ENCODE results near the gene ERAS. TPM values are rescaled to one million over a fixed set of nuclear protein-coding genes. Genes with fewer than 3 reads are reported as not detected.

ERAS gene
- polyA plus RNA-seq, 3 donors: 0.13 TPM; not detected in 2

DNA sequence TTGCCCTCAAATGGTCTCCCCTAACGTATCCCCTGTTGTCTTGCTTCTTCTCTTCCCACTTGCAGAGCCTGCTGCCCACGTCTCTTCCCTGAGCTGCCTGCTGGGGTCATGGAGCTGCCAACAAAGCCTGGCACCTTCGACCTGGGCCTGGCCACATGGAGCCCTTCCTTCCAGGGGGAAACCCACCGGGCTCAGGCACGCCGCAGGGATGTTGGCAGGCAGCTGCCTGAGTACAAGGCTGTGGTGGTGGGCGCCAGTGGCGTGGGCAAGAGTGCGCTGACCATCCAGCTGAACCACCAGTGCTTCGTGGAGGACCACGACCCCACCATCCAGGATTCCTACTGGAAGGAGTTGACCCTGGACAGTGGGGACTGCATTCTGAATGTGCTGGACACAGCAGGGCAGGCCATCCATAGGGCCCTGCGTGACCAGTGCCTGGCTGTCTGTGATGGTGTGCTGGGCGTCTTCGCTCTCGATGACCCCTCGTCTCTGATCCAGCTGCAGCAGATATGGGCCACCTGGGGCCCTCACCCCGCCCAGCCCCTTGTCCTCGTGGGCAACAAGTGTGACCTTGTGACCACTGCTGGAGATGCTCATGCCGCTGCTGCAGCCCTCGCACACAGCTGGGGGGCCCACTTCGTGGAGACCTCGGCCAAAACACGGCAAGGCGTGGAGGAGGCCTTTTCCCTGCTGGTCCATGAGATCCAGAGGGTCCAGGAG is 2.9 kb downstream of the ERAS start:
- Histone ChIP-seq H3K4me3 (replicated peaks in 1 of 3; ENCODE audit: low read depth in 2 of 3, low read length in 3 of 3) (no peak overlapping the region), H4K20me1 (ENCODE audit: insufficient read depth, low read length) (no peaks in the 10 kb centered on the region), H3K27me3 (ENCODE audit: control insufficient read depth in 2 of 2, insufficient read depth in 2 of 2, low read length in 2 of 2) (peaks cover 9 to 53% of the 10 kb centered on the region in 2 donors), H3K4me1 (ENCODE audit: control insufficient read depth in 1 of 2, insufficient read depth in 2 of 2, low read length in 2 of 2) (no peaks in the 10 kb centered on the region), H3K4me2 (replicated peaks; ENCODE audit: extremely low read depth, low read length, poor library complexity, severe bottlenecking) (no peak overlapping the region), H2AFZ (ENCODE audit: insufficient read depth, low read depth, low read length, poor library complexity, severe bottlenecking) (no peak overlapping the region), H3K9ac (ENCODE audit: insufficient read depth, low read length, poor library complexity, severe bottlenecking) (no peak overlapping the region), H3K27ac (ENCODE audit: low read depth in 1 of 2, low read length in 2 of 2) (no peak overlapping the region), H3K79me2 (ENCODE audit: insufficient read depth, low read length) (no peaks in the 10 kb centered on the region), H3K36me3 (replicated peaks in 1 of 2; ENCODE audit: control insufficient read depth in 1 of 2, insufficient read depth in 2 of 2, low read length in 2 of 2) (peaks cover under 1 to 6% of the 10 kb centered on the region in 2 donors), H3K9me3 (replicated peaks in 1 of 2; ENCODE audit: control insufficient read depth in 1 of 2, insufficient read depth in 1 of 2, low read length in 2 of 2) (no peaks in the 10 kb centered on the region)
- Mint-ChIP-seq H3K36me3 (peaks cover 13 to 16% of the 10 kb centered on the region in 2 donors), H3K4me1 (peaks cover 9% of the 10 kb centered on the region), H3K9me3 (peaks cover 0 to 32% (median 18%) of the 10 kb centered on the region in 7 donors), H3K27me3 (ENCODE audit: low read depth in 3 of 3) (peaks cover 53 to 79% (median 63%) of the 10 kb centered on the region in 3 donors), H3K4me3 (no peak overlapping the region), H3K27ac (no peak overlapping the region)
- DNase-seq: no peak
- WGBS (ENCODE audit: insufficient coverage): 100% methylated on average over 9 of the region's 24 CpGs
- intact Hi-C loops (cut with micrococcal nuclease): no loop called here
- TF ChIP-seq, protein P1, sequence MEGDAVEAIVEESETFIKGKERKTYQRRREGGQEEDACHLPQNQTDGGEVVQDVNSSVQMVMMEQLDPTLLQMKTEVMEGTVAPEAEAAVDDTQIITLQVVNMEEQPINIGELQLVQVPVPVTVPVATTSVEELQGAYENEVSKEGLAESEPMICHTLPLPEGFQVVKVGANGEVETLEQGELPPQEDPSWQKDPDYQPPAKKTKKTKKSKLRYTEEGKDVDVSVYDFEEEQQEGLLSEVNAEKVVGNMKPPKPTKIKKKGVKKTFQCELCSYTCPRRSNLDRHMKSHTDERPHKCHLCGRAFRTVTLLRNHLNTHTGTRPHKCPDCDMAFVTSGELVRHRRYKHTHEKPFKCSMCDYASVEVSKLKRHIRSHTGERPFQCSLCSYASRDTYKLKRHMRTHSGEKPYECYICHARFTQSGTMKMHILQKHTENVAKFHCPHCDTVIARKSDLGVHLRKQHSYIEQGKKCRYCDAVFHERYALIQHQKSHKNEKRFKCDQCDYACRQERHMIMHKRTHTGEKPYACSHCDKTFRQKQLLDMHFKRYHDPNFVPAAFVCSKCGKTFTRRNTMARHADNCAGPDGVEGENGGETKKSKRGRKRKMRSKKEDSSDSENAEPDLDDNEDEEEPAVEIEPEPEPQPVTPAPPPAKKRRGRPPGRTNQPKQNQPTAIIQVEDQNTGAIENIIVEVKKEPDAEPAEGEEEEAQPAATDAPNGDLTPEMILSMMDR (IDR thresholded peaks at IDR 0.05): no peak

DNA sequence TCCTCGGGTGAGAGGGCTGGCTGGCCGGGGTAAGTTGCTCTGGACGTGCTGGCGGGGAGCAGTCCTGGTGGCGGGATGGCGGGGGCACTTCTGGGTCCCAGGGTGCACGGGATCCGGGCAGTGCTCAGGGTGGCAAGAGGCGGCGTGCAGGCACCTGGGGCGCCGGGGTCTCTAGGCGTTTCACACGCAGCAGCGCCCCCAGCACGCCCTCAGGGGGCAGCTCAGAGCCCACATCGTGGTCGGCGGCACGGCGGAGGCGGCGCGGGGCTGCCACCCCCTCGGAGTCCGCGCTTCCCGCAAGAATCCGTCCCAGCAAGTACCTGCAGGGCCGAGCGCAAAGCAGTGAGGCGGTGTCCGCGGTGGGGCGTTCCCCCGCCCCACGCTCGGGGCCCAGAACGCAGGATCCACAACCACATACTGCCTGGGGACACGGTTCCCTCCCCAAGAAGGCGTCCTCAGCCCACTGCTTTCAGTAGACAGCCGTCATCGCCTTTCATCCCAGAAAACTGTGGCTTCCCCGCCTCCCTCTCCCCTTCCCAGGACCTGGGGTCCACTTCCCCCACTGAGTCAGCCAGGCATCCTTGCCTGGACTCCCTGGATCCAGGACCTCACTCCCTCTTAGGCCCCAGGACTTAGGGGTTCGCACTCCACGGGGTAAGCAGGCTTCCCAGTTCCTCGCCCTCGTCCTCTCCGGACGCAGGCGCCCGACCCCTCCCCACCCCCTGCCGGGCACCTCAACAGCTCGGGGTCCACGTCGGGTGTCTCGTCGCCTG is 5.0 kb downstream of the ERAS start:
- Mint-ChIP-seq H3K27ac (no peak overlapping the region), H3K27me3 (ENCODE audit: low read depth in 3 of 3) (peaks cover 63 to 87% (median 71%) of the 10 kb centered on the region in 3 donors), H3K36me3 (peaks cover 0 to 5% of the 10 kb centered on the region in 2 donors), H3K4me3 (peak overlapping the region in 1 of 2 donors; percentile 26), H3K9me3 (peaks cover 0 to 31% (median 17%) of the 10 kb centered on the region in 7 donors), H3K4me1 (peaks cover 14% of the 10 kb centered on the region)
- TF ChIP-seq, protein P1 (IDR thresholded peaks at IDR 0.05): no peak
- Histone ChIP-seq H3K27ac (ENCODE audit: low read depth in 1 of 2, low read length in 2 of 2) (no peak overlapping the region), H3K4me2 (replicated peaks; ENCODE audit: extremely low read depth, low read length, poor library complexity, severe bottlenecking) (no peak overlapping the region), H4K20me1 (ENCODE audit: insufficient read depth, low read length) (no peaks in the 10 kb centered on the region), H3K4me1 (ENCODE audit: control insufficient read depth in 1 of 2, insufficient read depth in 2 of 2, low read length in 2 of 2) (no peaks in the 10 kb centered on the region), H2AFZ (ENCODE audit: insufficient read depth, low read depth, low read length, poor library complexity, severe bottlenecking) (no peak overlapping the region), H3K79me2 (ENCODE audit: insufficient read depth, low read length) (no peaks in the 10 kb centered on the region), H3K36me3 (replicated peaks in 1 of 2; ENCODE audit: control insufficient read depth in 1 of 2, insufficient read depth in 2 of 2, low read length in 2 of 2) (no peaks in the 10 kb centered on the region), H3K9me3 (replicated peaks in 1 of 2; ENCODE audit: control insufficient read depth in 1 of 2, insufficient read depth in 1 of 2, low read length in 2 of 2) (no peaks in the 10 kb centered on the region), H3K4me3 (replicated peaks in 1 of 3; ENCODE audit: low read depth in 2 of 3, low read length in 3 of 3) (no peak overlapping the region), H3K27me3 (ENCODE audit: control insufficient read depth in 2 of 2, insufficient read depth in 2 of 2, low read length in 2 of 2) (peaks cover 12 to 64% of the 10 kb centered on the region in 2 donors), H3K9ac (ENCODE audit: insufficient read depth, low read length, poor library complexity, severe bottlenecking) (no peak overlapping the region)
- 13% methylated on average over 37 of the region's 58 CpGs for WGBS (ENCODE audit: insufficient coverage)
- intact Hi-C loops (cut with micrococcal nuclease): no loop called here
- no peak for DNase-seq
